PFSK-1 (cell line): ENCODE data around the gene ANKFY1.

Experiments
- FOXP2 ChIP-seq: optimal IDR thresholded peaks from 2 replicates; pipeline ENCODE3; 2011; ENCODE audit warnings: borderline replicate concordance, control low read depth, inconsistent platforms; ENCODE audit not compliant: insufficient read depth; ENCODE audit errors: extremely low read length, extremely low read depth
- POLR2AphosphoS5 ChIP-seq: IDR thresholded peaks from 2 replicates; pipeline ENCODE4 v1.6.1; 2012; ENCODE audit warnings: low read depth, mild to moderate bottlenecking, control low read depth, low read length, moderate library complexity
- SIN3A ChIP-seq: IDR thresholded peaks from 2 replicates; pipeline ENCODE4 v1.6.1; 2012; ENCODE audit warnings: mild to moderate bottlenecking, low read length, moderate library complexity, borderline replicate concordance; ENCODE audit not compliant: insufficient read depth
- TAF1 ChIP-seq: IDR thresholded peaks from 2 replicates; pipeline ENCODE4 v1.6.1; 2012; ENCODE audit warnings: low read length, control low read depth, borderline replicate concordance; ENCODE audit not compliant: insufficient read depth
- TF ChIP-seq, protein P1 (sequence below), 2 experiments: IDR thresholded peaks; 2 replicates each; pipeline versions ENCODE4 v1.6.1 to v1.8.0; 2011 to 2012; ENCODE audit warnings: low read depth in 2 of 2, low read length in 2 of 2, control low read depth in 1 of 2, inconsistent platforms in 1 of 2, mild to moderate bottlenecking in 1 of 2, moderate library complexity in 1 of 2; ENCODE audit not compliant: insufficient read depth in 1 of 2

DNA sequence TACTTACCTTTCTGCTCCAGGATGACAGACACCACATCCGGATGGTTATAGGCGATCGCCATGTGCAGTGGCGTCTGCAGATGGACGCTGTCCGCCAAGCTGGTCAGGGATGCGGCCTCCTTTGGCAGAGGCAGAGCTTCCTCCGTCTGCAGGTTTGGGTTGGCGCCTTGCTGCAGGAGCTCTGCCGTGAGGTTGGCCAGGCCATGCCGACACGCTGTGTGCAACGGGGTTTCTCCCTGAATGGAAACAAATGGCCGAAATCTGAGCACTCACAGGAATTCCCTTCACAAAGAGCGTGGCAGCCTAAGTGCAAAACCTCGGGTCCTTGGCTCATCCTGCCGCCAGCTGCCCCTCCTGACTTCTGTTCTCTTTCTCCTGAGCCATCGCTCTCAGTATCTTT lies 79.0 kb downstream of the ANKFY1 start:
- no peak for TF ChIP-seq POLR2AphosphoS5
- TF ChIP-seq, protein P1, sequence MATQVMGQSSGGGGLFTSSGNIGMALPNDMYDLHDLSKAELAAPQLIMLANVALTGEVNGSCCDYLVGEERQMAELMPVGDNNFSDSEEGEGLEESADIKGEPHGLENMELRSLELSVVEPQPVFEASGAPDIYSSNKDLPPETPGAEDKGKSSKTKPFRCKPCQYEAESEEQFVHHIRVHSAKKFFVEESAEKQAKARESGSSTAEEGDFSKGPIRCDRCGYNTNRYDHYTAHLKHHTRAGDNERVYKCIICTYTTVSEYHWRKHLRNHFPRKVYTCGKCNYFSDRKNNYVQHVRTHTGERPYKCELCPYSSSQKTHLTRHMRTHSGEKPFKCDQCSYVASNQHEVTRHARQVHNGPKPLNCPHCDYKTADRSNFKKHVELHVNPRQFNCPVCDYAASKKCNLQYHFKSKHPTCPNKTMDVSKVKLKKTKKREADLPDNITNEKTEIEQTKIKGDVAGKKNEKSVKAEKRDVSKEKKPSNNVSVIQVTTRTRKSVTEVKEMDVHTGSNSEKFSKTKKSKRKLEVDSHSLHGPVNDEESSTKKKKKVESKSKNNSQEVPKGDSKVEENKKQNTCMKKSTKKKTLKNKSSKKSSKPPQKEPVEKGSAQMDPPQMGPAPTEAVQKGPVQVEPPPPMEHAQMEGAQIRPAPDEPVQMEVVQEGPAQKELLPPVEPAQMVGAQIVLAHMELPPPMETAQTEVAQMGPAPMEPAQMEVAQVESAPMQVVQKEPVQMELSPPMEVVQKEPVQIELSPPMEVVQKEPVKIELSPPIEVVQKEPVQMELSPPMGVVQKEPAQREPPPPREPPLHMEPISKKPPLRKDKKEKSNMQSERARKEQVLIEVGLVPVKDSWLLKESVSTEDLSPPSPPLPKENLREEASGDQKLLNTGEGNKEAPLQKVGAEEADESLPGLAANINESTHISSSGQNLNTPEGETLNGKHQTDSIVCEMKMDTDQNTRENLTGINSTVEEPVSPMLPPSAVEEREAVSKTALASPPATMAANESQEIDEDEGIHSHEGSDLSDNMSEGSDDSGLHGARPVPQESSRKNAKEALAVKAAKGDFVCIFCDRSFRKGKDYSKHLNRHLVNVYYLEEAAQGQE (IDR thresholded peaks at IDR 0.05; ENCODE audit: insufficient read depth in 1 of 2, low read depth in 2 of 2, low read length in 2 of 2), result no peak
- TF ChIP-seq SIN3A, result no peak
- TF ChIP-seq TAF1, result no peak
- TF ChIP-seq FOXP2, result no peak
